Ishikawa (cell line): ENCODE data around the gene GOLGA6C.

Experiments
- CREB1 ChIP-seq: IDR thresholded peaks from 2 replicates; pipeline ENCODE4 v1.6.1; 2012; ENCODE audit warnings: low read depth
- EP300 ChIP-seq: IDR thresholded peaks from 2 replicates; pipeline ENCODE4 v1.6.1; 2012; ENCODE audit warnings: borderline replicate concordance
- TAF1 ChIP-seq: IDR thresholded peaks from 2 replicates; pipeline ENCODE4 v1.6.1; 2012; ENCODE audit warnings: low read depth, mild to moderate bottlenecking
- ZBTB7A ChIP-seq: IDR thresholded peaks from 2 replicates; pipeline ENCODE4 v1.6.1; 2012; ENCODE audit warnings: low read depth
- TF ChIP-seq, protein P1 (sequence below): IDR thresholded peaks from 2 replicates; pipeline ENCODE4 v1.6.1; 2012; ENCODE audit warnings: low read depth, mild to moderate bottlenecking

DNA sequence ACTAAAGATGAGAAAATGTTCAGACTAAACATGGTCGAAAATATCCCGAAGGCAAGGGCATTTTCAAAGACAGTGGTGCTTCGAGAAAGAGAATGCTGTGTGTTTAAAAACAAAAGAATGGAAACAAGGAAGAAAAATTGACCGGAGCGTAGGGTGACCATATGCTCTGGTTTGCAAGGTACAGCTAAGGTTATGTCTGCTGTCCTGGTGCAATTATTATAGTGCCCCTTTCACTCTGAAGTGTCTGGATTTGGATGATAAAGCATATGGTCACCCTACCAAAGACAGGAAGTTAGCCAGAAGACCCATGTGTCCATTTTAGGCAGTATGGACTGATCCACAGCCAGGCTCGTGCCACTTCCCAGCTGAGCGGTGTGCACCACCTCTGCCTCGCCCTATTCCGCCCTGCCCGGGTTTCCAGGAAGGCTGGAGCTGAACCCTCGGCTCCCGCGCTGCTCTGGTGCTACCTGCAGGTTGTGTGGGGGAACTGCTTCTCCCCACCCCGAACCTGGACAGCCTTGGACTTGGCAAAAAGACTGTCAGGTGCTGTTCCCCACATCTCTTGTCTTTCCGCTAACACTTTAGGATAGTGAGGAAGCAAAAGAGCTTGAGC lies 49.8 kb downstream of the GOLGA6C start:
- no peak for TF ChIP-seq TAF1
- TF ChIP-seq EP300, result no peak
- no peak for TF ChIP-seq ZBTB7A
- TF ChIP-seq CREB1, result no peak
- TF ChIP-seq, protein P1, sequence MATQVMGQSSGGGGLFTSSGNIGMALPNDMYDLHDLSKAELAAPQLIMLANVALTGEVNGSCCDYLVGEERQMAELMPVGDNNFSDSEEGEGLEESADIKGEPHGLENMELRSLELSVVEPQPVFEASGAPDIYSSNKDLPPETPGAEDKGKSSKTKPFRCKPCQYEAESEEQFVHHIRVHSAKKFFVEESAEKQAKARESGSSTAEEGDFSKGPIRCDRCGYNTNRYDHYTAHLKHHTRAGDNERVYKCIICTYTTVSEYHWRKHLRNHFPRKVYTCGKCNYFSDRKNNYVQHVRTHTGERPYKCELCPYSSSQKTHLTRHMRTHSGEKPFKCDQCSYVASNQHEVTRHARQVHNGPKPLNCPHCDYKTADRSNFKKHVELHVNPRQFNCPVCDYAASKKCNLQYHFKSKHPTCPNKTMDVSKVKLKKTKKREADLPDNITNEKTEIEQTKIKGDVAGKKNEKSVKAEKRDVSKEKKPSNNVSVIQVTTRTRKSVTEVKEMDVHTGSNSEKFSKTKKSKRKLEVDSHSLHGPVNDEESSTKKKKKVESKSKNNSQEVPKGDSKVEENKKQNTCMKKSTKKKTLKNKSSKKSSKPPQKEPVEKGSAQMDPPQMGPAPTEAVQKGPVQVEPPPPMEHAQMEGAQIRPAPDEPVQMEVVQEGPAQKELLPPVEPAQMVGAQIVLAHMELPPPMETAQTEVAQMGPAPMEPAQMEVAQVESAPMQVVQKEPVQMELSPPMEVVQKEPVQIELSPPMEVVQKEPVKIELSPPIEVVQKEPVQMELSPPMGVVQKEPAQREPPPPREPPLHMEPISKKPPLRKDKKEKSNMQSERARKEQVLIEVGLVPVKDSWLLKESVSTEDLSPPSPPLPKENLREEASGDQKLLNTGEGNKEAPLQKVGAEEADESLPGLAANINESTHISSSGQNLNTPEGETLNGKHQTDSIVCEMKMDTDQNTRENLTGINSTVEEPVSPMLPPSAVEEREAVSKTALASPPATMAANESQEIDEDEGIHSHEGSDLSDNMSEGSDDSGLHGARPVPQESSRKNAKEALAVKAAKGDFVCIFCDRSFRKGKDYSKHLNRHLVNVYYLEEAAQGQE, result no peak
